Measurements from ENCODE around the gene CCDC83.
A peak's percentile ranks its signal among the peaks of the same experiment; 100 is the strongest.

Gene CCDC83

DNA sequence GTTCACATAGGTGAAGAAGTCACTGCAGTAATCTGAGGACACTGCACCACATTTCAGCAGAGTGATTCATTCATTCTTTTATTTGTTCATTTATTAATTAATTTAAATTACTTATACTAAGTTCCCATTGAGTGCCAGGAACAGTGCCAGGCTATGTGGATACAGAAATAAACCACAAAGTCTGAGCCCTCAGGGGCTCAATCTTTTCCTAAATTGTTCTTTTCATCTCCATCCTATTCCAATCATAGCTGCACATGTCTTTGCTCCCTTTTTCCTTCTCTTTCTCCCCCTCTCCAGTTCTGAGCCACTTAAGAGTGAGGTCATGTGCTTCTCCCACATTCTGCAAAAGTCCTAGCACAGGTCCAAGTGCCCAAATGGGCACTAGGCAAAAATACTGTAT lies 49.2 kb upstream of the CCDC83 start (continued):
- TF ChIP-seq ZSCAN16 (tag by site-specific recombination; IDR thresholded peaks at IDR 0.05), result no peak

DNA sequence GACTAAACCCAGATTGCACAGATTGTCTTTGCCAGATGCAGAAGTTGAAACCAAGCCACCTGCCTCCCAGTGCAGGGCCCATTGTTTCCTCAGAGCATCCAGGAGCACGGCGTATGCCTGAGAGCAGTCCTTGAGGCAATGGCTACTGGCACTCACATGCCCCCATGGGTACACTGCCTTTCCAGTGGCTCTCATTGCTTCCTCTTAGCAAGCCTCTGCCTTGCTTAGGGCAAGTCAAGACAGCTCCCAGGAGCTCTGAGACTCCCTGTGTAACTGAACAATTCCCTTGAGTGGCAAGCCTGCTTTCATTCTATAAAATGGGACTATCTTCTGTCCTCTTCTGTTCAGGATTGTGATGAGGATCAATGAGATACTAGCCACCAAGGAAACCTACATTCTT lies 48.3 kb upstream of the CCDC83 start:
- Histone ChIP-seq H3K4me1 (ENCODE audit: control insufficient read depth, insufficient read depth, low read length) (no peaks in the 10 kb centered on the region), H3K9me3 (ENCODE audit: control insufficient read depth, insufficient read depth, low read depth, low read length) (no peaks in the 10 kb centered on the region), H3K27ac (ENCODE audit: extremely low read depth, low read depth, low read length) (no peak overlapping the region), H3K36me3 (ENCODE audit: control insufficient read depth in 2 of 2, insufficient read depth in 1 of 2, low read length in 2 of 2) (no peaks in the 10 kb centered on the region), H3K4me3 (ENCODE audit: low read depth, low read length) (no peak overlapping the region)
- ChIA-PET CTCF (interaction anchor here (0.6 to 1.6 kb wide), 3 partner anchors 18 to 1615 kb away, joined by 3 read pairs; no protein-coding TSS in a partner anchor), POLR2A (no interaction called here)
- TF ChIP-seq ZNF677 (tag by site-specific recombination; IDR thresholded peaks at IDR 0.05) (no peak), ZNF830 (tag by site-specific recombination; IDR thresholded peaks at IDR 0.05; ENCODE audit: low read depth) (no peak), ZNF23 (tag by site-specific recombination; IDR thresholded peaks at IDR 0.05; ENCODE audit: borderline replicate concordance) (no peak), ZNF792 (tag by site-specific recombination; IDR thresholded peaks at IDR 0.05) (no peak), GLIS1 (tag by site-specific recombination; IDR thresholded peaks at IDR 0.05) (no peak), FEZF1 (tag by site-specific recombination; IDR thresholded peaks at IDR 0.05) (no peak), RBAK (tag by site-specific recombination; IDR thresholded peaks at IDR 0.05) (no peak), ZBTB1 (tag by site-specific recombination; IDR thresholded peaks at IDR 0.05) (no peak), SCRT1 (tag by site-specific recombination; IDR thresholded peaks at IDR 0.05; ENCODE audit: borderline replicate concordance) (no peak), BCL11A (tag by site-specific recombination; IDR thresholded peaks at IDR 0.05; ENCODE audit: low read depth) (no peak), ZNF335 (tag by site-specific recombination; conservative IDR thresholded peaks at IDR 0.05) (no peak)
- TF ChIP-seq, protein P1, sequence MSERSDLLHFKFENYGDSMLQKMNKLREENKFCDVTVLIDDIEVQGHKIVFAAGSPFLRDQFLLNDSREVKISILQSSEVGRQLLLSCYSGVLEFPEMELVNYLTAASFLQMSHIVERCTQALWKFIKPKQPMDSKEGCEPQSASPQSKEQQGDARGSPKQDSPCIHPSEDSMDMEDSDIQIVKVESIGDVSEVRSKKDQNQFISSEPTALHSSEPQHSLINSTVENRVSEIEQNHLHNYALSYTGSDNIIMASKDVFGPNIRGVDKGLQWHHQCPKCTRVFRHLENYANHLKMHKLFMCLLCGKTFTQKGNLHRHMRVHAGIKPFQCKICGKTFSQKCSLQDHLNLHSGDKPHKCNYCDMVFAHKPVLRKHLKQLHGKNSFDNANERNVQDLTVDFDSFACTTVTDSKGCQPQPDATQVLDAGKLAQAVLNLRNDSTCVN (tag by site-specific recombination; optimal IDR thresholded peaks at IDR 0.05), result no peak
- TF ChIP-seq, protein P2, sequence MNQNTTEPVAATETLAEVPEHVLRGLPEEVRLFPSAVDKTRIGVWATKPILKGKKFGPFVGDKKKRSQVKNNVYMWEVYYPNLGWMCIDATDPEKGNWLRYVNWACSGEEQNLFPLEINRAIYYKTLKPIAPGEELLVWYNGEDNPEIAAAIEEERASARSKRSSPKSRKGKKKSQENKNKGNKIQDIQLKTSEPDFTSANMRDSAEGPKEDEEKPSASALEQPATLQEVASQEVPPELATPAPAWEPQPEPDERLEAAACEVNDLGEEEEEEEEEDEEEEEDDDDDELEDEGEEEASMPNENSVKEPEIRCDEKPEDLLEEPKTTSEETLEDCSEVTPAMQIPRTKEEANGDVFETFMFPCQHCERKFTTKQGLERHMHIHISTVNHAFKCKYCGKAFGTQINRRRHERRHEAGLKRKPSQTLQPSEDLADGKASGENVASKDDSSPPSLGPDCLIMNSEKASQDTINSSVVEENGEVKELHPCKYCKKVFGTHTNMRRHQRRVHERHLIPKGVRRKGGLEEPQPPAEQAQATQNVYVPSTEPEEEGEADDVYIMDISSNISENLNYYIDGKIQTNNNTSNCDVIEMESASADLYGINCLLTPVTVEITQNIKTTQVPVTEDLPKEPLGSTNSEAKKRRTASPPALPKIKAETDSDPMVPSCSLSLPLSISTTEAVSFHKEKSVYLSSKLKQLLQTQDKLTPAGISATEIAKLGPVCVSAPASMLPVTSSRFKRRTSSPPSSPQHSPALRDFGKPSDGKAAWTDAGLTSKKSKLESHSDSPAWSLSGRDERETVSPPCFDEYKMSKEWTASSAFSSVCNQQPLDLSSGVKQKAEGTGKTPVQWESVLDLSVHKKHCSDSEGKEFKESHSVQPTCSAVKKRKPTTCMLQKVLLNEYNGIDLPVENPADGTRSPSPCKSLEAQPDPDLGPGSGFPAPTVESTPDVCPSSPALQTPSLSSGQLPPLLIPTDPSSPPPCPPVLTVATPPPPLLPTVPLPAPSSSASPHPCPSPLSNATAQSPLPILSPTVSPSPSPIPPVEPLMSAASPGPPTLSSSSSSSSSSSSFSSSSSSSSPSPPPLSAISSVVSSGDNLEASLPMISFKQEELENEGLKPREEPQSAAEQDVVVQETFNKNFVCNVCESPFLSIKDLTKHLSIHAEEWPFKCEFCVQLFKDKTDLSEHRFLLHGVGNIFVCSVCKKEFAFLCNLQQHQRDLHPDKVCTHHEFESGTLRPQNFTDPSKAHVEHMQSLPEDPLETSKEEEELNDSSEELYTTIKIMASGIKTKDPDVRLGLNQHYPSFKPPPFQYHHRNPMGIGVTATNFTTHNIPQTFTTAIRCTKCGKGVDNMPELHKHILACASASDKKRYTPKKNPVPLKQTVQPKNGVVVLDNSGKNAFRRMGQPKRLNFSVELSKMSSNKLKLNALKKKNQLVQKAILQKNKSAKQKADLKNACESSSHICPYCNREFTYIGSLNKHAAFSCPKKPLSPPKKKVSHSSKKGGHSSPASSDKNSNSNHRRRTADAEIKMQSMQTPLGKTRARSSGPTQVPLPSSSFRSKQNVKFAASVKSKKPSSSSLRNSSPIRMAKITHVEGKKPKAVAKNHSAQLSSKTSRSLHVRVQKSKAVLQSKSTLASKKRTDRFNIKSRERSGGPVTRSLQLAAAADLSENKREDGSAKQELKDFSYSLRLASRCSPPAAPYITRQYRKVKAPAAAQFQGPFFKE (tag by site-specific recombination; IDR thresholded peaks at IDR 0.05; ENCODE audit: borderline replicate concordance), result no peak

DNA sequence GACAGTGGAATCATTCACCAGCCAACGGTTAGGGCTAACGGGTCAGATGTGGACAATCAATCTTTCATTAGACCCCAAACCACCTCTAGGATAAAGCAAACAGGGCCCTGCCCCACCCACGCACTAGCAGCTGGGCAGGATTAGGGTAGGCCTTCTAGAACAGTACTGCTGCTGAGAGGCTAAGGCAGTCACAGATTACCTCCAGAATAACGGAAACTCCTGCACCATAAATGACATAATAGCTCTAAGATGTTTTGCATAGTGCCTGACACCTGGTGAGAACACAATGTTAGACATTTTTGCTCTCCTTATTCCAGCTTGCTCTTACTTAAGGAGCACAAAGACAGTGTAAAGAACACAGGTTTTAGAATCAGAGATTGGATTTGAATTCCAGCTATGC lies 46.0 kb upstream of the CCDC83 start:
- H3K9me3 ChIP-seq (ENCODE audit: control insufficient read depth, insufficient read depth, low read depth, low read length), result no peaks in the 10 kb centered on the region
- H3K27ac ChIP-seq (ENCODE audit: extremely low read depth, low read depth, low read length), result no peak overlapping the region
- TF ChIP-seq ZFHX2 (tag by site-specific recombination; conservative IDR thresholded peaks at IDR 0.05), result peak; percentile 45
- no peak for TF ChIP-seq ZNF23 (tag by site-specific recombination; IDR thresholded peaks at IDR 0.05; ENCODE audit: borderline replicate concordance)
- POLR2A ChIA-PET, result interaction anchor here (1.0 to 1.3 kb wide), 3 partner anchors 13 to 161 kb away, joined by 4 to 5 read pairs (median 5); partner anchors contain the start of gene TMEM126A
- no peaks in the 10 kb centered on the region for H3K36me3 ChIP-seq (ENCODE audit: control insufficient read depth in 2 of 2, insufficient read depth in 1 of 2, low read length in 2 of 2)
- H3K4me3 ChIP-seq (ENCODE audit: low read depth, low read length), result no peak overlapping the region
- H3K4me1 ChIP-seq (ENCODE audit: control insufficient read depth, insufficient read depth, low read length), result no peaks in the 10 kb centered on the region
- CTCF ChIA-PET, result interaction anchor here (0.6 to 2.7 kb wide), 9 partner anchors 13 to 213 kb away, joined by 3 to 21 read pairs (median 3); no protein-coding TSS in a partner anchor

Data from HEK293 (cell line).